Transverse colon (tissue), 4 donors: ENCODE measurements around the gene TCF7L2. TPM values are rescaled to one million over a fixed set of nuclear protein-coding genes. Genes with fewer than 3 reads are reported as not detected.

Experiments
- DNase-seq: peaks from one replicate; pipeline ENCODE4 v3.0.0-alpha.2; 2019
- H3K27ac ChIP-seq, 4 donors: fragments of 200-600 bp; sonication (generic); 2 replicates each; pipeline ENCODE4 v1.5.1; 2016 to 2018; ENCODE audit warnings: inconsistent platforms in 4 of 4
- H3K27me3 ChIP-seq: fragments of 200-600 bp; sonication (generic); 2 replicates; pipeline ENCODE4 v1.5.1; 2017; ENCODE audit warnings: inconsistent platforms
- H3K36me3 ChIP-seq, 4 donors: fragments of 200-600 bp; sonication (generic); 2 replicates each; pipeline ENCODE4 v1.5.1; 2017 to 2019; ENCODE audit warnings: inconsistent platforms in 4 of 4
- H3K4me1 ChIP-seq, 4 donors: fragments of 200-600 bp; sonication (generic); 2 replicates each; pipeline ENCODE4 v1.5.1; 2017 to 2020; ENCODE audit warnings: inconsistent platforms in 4 of 4
- H3K4me3 ChIP-seq, 4 donors: fragments of 200-600 bp; sonication (generic); 1 replicate in 1 of 4; 2 replicates in 3 of 4; pipeline versions ENCODE4 v1.5.1 to v1.6.1; 2017 to 2019; ENCODE audit warnings: inconsistent platforms in 4 of 4
- H3K9me3 ChIP-seq, 2 donors: fragments of 200-600 bp; sonication (generic); 2 replicates each; pipeline ENCODE4 v1.5.1; 2017 to 2019; ENCODE audit warnings: inconsistent platforms in 2 of 2
- EP300 ChIP-seq: sonication (generic); formaldehyde crosslinking; IDR thresholded peaks from one replicate; pipeline ENCODE4 v1.6.1; 2017; ENCODE audit warnings: antibody characterized with exemption, low read depth
- POLR2A ChIP-seq: fragments of 450-650 bp; IDR thresholded peaks from one replicate; pipeline ENCODE4 v1.6.1; 2016; ENCODE audit warnings: antibody characterized with exemption, mild to moderate bottlenecking, moderate library complexity
- POLR2AphosphoS5 ChIP-seq, 3 donors: sonication (generic); formaldehyde crosslinking; IDR thresholded peaks; one replicate each; pipeline ENCODE4 v1.6.1; 2016; ENCODE audit warnings: antibody characterized with exemption in 3 of 3
- WGBS, 2 donors: methylation state at CpG; one replicate each; pipeline ENCODE4 v1.1.5; 2018; ENCODE audit warnings: low coverage in 1 of 2; 5-methylcytosine and 5-hydroxymethylcytosine counted together
- in situ Hi-C, 4 donors: fragments of 200-750 bp; cut with MboI; loops; one replicate each; pipeline versions ENCODE4 v1.15.0 to v1.15.1; 2017; ENCODE audit warnings: low sequenced_read_pairs in 3 of 4, low pct_ligation_motif_present in 1 of 4, low pct_unique_long_range_greater_than_20kb in 1 of 4
- intact Hi-C: fragments of 100-400 bp; cut with DNase I; formaldehyde crosslinking; loops from one replicate; pipeline ENCODE4 v1.15.1; 2023; ENCODE audit warnings: low total_unique reads
- total RNA-seq, 4 donors: library from RNA; depleted of rRNA; stranded (reverse); fragments of >200 nt; gene quantifications; one replicate each; pipeline ENCODE4 v1.1.0, GENCODE V29; 2016
- TF ChIP-seq, protein P1 (sequence below), 5 experiments: fragments of 200-600 bp in 3 of 5; fragments of 450-650 bp in 2 of 5; sonication (generic) in 3 of 5; IDR thresholded peaks; 1 replicate in 2 of 5; 2 replicates in 3 of 5; pipeline ENCODE4 v1.5.1; 2016 to 2017; ENCODE audit warnings: antibody characterized with exemption in 5 of 5, inconsistent platforms in 3 of 5, mild to moderate bottlenecking in 2 of 5, moderate library complexity in 1 of 5

Gene TCF7L2
- total RNA-seq, 4 donors from 2014 or later = 84.6 to 249 (median 137) TPM

- TF ChIP-seq, protein P1, sequence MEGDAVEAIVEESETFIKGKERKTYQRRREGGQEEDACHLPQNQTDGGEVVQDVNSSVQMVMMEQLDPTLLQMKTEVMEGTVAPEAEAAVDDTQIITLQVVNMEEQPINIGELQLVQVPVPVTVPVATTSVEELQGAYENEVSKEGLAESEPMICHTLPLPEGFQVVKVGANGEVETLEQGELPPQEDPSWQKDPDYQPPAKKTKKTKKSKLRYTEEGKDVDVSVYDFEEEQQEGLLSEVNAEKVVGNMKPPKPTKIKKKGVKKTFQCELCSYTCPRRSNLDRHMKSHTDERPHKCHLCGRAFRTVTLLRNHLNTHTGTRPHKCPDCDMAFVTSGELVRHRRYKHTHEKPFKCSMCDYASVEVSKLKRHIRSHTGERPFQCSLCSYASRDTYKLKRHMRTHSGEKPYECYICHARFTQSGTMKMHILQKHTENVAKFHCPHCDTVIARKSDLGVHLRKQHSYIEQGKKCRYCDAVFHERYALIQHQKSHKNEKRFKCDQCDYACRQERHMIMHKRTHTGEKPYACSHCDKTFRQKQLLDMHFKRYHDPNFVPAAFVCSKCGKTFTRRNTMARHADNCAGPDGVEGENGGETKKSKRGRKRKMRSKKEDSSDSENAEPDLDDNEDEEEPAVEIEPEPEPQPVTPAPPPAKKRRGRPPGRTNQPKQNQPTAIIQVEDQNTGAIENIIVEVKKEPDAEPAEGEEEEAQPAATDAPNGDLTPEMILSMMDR (IDR thresholded peaks at IDR 0.05) = no peak
- TF ChIP-seq POLR2AphosphoS5 (IDR thresholded peaks at IDR 0.05) (no peak), EP300 (no peak), POLR2A (no peak)
- H3K27ac ChIP-seq = peak overlapping the region; percentile 4 to 57 (median 24)
- no peaks in the 10 kb centered on the region for H3K27me3 ChIP-seq
- no peak for DNase-seq
- no peaks in the 10 kb centered on the region for H3K9me3 ChIP-seq
- 75 to 78% methylated on average over 7 to 13 of the region's 13 CpGs for WGBS, 2 donors
- in situ Hi-C loops (no loop called here), intact Hi-C loops (no loop called here)
- peaks cover 11 to 36% (median 17%) of the 10 kb centered on the region in 4 donors for H3K4me1 ChIP-seq
- H3K4me3 ChIP-seq = no peak overlapping the region
- no peaks in the 10 kb centered on the region for H3K36me3 ChIP-seq
Observed at GRCh38 chr10:113047963-113048781, 98.1 kb downstream of the TCF7L2 start.

DNA sequence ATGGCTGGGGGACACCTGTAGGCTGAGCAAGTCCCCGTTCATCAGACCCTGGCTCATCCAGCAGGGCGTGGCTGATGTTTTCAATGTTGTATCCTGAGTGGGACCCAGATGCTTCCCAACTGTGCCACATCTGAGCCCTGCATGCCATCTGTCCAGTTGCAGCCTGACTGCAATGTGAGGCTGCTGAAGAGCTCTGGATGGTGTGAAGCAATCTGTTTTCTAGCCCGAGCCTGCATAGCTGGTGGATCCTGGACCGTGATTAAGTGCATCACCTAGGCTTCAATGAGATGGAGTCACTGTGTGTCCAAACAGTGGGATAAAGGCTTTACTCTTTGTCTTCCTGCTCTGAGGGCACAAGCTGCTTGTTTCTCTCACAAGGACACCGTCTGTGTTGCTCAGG, 99.8 kb downstream of the TCF7L2 start:
- in situ Hi-C loops (no loop called here), intact Hi-C loops (no loop called here)
- 90% methylated on average over 5 of the region's 5 CpGs; no CpG with 5 or more reads in 1 of the 2 donors for WGBS, 2 donors
- TF ChIP-seq POLR2AphosphoS5 (IDR thresholded peaks at IDR 0.05) (no peak), POLR2A (no peak), EP300 (no peak)
- TF ChIP-seq, protein P1 (IDR thresholded peaks at IDR 0.05) = no peak
- Histone ChIP-seq H3K27ac (no peak overlapping the region), H3K4me3 (no peak overlapping the region), H3K36me3 (no peaks in the 10 kb centered on the region), H3K4me1 (peaks cover 12 to 39% (median 20%) of the 10 kb centered on the region in 4 donors), H3K9me3 (no peaks in the 10 kb centered on the region), H3K27me3 (no peaks in the 10 kb centered on the region)
- no peak for DNase-seq

GRCh38 chr10:113052076-113052830, 102.2 kb downstream of the TCF7L2 start:
- Histone ChIP-seq H3K4me3 (no peak overlapping the region), H3K4me1 (peaks cover 11 to 39% (median 19%) of the 10 kb centered on the region in 4 donors), H3K36me3 (no peaks in the 10 kb centered on the region), H3K27me3 (no peaks in the 10 kb centered on the region), H3K27ac (no peak overlapping the region), H3K9me3 (no peaks in the 10 kb centered on the region)
- intact Hi-C loops (no loop called here), in situ Hi-C loops (no loop called here)
- WGBS, 2 donors = 74 to 79% methylated on average over 5 to 10 of the region's 10 CpGs
- no peak for TF ChIP-seq POLR2AphosphoS5 (IDR thresholded peaks at IDR 0.05)
- TF ChIP-seq, protein P1 (IDR thresholded peaks at IDR 0.05) = no peak
- no peak for TF ChIP-seq POLR2A
- no peak for TF ChIP-seq EP300
- DNase-seq = no peak

GRCh38 chr10:113053091-113053490, 103.0 kb downstream of the TCF7L2 start:
- WGBS, 2 donors = 42 to 81% methylated on average over 4 to 10 of the region's 10 CpGs

More at GRCh38 chr10:113053091-113053490, 103.0 kb downstream of the TCF7L2 start:
- peak in 1 of 3 donors; percentile 17 for TF ChIP-seq POLR2AphosphoS5 (IDR thresholded peaks at IDR 0.05)
- TF ChIP-seq, protein P1 (IDR thresholded peaks at IDR 0.05) = no peak
- intact Hi-C loops (no loop called here), in situ Hi-C loops (no loop called here)
- no peaks in the 10 kb centered on the region for H3K36me3 ChIP-seq
- H3K9me3 ChIP-seq = no peaks in the 10 kb centered on the region
- peaks cover 9 to 39% (median 18%) of the 10 kb centered on the region in 4 donors for H3K4me1 ChIP-seq
- DNase-seq = no peak
- no peak overlapping the region for H3K4me3 ChIP-seq
- no peaks in the 10 kb centered on the region for H3K27me3 ChIP-seq
- H3K27ac ChIP-seq = peak overlapping the region in 1 of 4 donors; percentile 24
